HG02763 (cell line): Measurements from ENCODE around the gene CD99L2.
A peak's percentile ranks its signal among the peaks of the same experiment; 100 is the strongest.

Experiments used
- ATAC-seq: cut with Tn5 transposase; IDR thresholded peaks from one replicate; pipeline ENCODE4 v1.9.1; 2021; ENCODE audit warnings: mild to moderate bottlenecking, moderate library complexity; ENCODE audit not compliant: unreplicated experiment

The CD99L2 gene

GRCh38 chrX:150898343-150899190 is at the start of gene CD99L2:
Gene CD99L2, minus strand, starts transcription at chrX:150898668. Its CDS starts 80 bp downstream, at chrX:150898588.
- peak; percentile 90 for ATAC-seq

GRCh38 chrX:150944233-150944632 is 45.8 kb upstream of the CD99L2 start:
- ATAC-seq = no peak

DNA sequence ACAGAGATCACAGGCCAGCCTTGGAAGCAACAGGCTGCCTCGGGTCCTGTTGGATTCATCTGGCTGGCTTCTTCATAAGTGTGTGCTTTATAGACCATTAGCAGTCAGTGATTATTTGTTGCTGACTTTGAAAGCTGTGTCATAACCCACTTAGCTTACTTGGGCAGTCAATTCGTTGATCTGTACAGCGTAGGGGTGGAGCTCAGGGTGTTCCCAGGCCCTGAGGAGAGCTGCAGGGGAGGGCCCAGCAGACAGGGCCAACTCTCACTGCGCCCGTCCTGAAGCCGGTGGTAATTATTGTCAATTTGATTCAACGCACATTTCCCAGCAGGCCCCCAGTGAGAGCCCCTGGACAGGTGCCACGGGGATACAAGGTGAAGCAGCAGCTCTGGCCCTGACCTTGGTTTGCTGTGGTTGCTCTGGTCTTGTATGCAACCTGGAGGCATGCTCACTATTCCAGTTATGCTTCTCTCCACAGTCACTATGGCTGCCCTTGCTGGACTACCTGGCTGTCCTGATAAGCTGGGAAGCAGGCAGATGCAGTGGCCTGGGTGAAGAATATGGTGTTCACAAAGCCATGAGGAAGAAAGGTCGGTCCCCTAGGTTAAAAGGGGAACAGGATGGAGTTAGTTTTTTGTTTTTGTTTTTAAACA is 44.6 kb upstream of the CD99L2 start:
- ATAC-seq = no peak

GRCh38 chrX:150941580-150941979 is 43.1 kb upstream of the CD99L2 start:
- ATAC-seq = no peak

DNA sequence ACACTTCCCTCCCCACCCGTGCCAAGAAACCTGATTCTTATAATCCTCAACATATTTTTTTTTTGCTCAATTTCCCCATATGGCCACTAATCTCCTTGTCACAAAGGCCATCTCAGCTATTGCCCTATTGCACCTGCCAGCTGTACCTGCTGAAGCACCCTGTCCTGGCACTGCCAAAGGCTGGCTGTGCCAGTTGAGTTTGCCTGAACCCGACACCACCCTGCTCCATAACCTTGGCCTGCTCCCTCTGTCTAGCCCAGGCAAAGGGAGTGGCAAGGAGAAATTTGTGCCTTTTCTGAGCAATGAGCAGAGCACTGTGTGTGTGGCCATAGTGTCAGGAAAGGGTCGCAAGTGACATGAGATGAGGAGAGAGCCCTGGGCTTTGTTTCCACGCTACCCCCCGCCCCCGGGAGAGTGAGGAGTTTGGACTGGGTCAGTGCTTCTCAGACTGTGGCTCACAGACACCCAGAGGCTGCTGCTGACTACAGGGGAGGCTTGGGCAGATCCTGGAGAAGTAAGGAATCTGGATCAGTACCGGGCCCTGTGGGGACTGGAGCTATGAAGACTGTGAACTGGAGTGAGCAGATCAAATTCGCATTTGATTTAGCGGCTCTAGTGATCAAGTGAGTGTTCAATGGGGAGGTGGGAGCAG is 42.5 kb upstream of the CD99L2 start:
- no peak for ATAC-seq

- ATAC-seq = no peak
These were observed 38.1 kb upstream of the CD99L2 start for GRCh38 chrX:150936556-150936955.

DNA sequence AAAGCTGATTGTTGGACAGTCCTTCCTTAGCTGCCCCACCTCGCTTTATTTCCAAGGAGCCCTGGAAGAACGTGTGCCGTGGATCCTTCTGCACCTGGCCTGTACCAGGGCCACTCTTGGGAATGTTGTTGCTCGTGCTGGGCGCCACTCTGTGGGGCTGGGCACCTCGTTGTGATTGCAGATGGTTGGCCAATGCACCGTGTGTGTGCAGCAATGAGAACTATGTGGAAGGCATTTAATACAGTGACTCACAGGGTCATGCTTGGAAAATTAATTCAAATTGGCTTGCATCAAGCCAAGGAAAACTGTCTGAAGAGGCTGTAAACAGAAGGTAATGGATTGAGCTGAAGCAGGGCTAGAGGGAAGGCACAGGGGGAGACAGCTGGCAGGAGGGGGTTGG is 37.0 kb upstream of the CD99L2 start:
- no peak for ATAC-seq

DNA sequence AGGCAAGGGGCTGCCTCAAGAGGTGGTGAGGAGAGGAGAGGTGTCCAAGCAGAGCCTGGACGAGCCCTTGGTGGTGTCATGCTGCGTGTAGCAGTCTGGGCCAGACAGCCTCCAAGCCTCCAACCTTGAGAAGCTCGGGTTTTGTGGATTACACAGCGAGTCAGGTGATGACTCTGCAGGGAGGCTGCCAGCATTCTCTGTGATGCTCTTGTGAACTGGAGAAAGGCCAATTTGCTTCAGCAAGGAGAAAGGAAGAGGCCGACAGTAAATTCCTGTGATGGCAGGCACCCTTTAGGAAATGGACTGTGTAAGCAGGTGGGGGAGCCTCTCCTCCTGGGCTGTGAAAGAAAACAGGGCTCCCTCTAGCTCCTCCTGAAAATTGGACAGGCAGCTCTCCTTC is 36.0 kb upstream of the CD99L2 start:
- no peak for ATAC-seq

- no peak for ATAC-seq
These were observed 35.5 kb upstream of the CD99L2 start for GRCh38 chrX:150933945-150934350.

GRCh38 chrX:150929058-150929457 is 30.6 kb upstream of the CD99L2 start:
- ATAC-seq = no peak

DNA sequence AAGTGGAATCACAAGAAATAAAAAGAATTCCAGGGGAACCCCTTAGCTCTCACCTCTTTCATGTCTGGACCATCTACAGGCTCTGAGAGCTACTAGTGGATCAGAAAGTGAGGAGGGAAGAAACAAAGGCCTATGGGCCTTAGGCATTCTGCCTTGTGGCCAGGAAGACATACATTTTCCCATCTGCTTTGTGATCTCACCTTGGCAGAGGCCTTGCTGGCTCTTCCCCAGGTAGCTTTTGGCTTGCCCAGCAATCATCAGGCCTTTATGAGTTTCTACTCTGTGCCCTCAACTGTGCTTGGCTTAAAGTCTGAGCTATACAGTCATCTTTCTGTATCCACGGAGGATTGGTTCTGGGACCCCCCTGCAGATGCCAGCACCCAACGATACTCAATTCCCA is 28.3 kb upstream of the CD99L2 start:
- ATAC-seq = no peak

- no peak for ATAC-seq
These were observed 27.8 kb upstream of the CD99L2 start for GRCh38 chrX:150926304-150926703.

DNA sequence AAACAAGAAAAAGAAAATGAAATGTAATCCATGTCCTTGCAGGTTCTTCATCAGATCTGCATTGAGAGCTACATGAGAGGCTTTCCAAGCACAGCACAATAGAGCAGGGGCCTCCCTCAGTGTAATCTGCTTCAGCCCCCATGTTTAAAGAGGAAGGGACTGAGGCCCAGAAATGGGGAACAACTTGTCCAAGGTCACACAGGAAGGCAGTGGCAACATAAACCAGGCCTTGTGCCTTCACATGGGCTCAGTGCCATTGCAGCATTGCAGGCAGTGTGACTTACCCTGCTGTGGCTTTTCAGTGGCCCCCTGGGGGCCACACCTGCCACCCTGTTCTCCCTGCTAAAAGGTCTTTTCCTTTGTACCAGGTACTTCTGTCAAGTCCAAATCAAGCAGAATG is 20.9 kb upstream of the CD99L2 start:
- ATAC-seq = no peak

- no peak for ATAC-seq
These were observed 15.0 kb upstream of the CD99L2 start for GRCh38 chrX:150913511-150913910.

DNA sequence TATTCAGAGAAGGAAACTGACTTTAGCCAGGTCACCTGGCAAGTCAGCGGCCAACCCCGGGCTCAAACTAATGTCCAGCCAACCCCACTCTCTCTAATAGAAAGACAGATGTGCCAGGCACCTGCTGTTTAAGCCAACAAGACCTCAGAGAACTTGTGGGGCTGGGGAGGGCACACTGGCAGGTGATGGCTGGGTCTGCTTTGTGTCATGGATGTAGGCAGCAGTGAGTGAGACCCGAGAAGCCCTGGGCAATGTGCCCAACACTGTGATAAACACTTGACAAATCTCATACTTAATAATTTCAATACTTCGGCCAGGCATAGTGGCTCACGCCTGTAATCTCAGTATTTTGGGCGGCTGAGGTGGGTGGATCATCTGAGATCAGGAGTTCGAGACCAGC is 9.0 kb upstream of the CD99L2 start:
- no peak for ATAC-seq

GRCh38 chrX:150906694-150907093 is 8.2 kb upstream of the CD99L2 start:
- no peak for ATAC-seq

DNA sequence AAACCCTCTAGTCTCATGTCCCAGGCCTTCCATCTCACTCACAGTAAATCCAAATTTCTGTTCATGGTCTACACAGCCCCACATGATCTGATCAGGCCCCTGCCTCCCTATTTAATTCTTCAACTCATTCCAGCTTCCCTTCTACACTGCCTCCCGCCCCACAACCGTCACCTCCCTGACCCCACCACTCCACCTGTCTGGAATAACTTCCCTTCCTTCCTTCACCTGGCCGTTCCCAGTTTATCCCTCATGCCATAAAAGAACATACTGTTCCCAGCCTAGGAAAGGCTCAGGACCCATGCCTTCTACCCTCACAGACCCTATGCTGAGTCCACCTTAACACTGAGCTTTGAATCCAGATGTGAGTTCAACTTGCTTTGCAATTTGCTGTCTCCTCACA is 6.8 kb upstream of the CD99L2 start:
- no peak for ATAC-seq

- no peak for ATAC-seq
These were observed 4.6 kb upstream of the CD99L2 start for GRCh38 chrX:150903110-150903508.

DNA sequence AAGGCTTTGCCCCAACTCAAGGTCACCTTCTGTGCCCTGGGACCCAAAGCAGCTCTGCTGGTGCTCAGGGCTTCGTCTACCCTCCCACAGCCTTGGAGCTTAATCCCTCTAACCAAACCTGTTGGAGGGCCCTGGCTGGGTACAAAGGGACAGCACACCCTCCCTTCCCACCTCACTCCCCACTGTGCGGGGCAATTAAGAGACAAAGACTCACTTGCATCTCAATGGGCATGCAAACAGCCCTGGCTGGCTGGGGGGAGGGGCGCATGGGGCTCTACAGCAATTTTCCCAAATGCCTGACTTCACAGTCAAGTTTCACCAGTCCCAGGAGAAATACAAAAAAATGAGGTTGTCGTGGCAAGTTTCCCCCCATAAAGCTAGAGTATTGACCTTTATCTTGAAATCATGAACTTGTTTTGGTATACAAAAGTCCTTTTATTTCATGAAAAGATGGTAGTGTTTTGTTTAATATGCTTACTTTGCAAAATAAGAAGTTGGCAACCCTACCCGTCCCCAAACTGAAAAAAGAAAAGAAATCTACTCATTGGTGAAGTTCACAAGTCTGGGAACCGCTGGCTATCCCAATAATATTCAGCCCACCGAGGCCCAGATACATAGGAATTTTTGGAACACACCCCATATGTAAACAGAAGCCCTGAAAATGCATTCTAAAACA is 4.1 kb upstream of the CD99L2 start:
- no peak for ATAC-seq

DNA sequence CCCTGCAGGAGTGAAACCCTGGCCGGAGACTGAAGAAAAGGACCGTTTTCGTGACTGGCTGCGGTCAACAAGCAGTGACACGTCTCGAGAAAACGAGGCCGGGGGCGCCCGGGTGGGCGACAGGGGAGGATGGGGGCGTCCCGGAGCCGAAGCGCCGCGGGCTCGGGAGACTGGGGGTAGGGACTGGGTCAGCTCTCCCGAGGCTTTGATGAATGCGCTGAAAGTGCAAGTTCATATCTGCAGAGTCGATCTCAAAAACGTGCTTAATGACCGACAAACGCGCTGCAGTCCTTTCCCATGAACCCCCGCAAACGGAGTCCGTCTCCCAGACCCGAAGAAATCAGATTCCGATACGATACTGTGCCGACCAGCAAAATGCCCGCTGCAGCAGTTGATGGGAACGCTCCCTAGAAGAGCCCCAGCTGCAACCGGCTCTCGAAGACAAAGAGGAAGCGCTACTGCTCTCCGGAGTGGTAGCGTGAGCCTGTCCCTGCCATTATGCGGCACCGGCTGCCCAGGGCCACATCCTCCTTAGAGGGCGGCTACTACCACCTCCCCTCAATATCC is 806 bp upstream of the CD99L2 start:
- ATAC-seq = peak; percentile 41
